A673 (cell line): Measurements from ENCODE around the gene CPM. TPM values are rescaled to one million over a fixed set of nuclear protein-coding genes. Genes with fewer than 3 reads are reported as not detected.

Experiments used
- BruUV-seq: library from RNA; stranded (reverse); fragments of 400-500 nt; replicated peaks from 2 replicates; lab custom pipeline; 2021; lab: Mats Ljungman, UMichigan
- CTCF ChIA-PET: fragments of 300-600 bp; sonication (Branson Sonifier 250); formaldehyde crosslinking; loops from one replicate; lab custom pipeline; 2022; ENCODE audit warnings: antibody characterized with exemption; lab: Charles Lee
- POLR2A ChIA-PET: fragments of 300-600 bp; sonication (Branson Sonifier 250); formaldehyde crosslinking; loops from one replicate; lab custom pipeline; 2022; ENCODE audit warnings: antibody characterized with exemption; ENCODE audit not compliant: low non-redundant PET; lab: Charles Lee
- DNase-seq: peaks from one replicate; pipeline ENCODE4 v3.0.0-alpha.2; 2015; ENCODE audit warnings: low spot score
- H3K27ac ChIP-seq: fragments of 200-600 bp; sonication (generic); 2 replicates; pipeline ENCODE4 v1.5.1; 2016; ENCODE audit warnings: mixed run types, low read depth, mild to moderate bottlenecking, mixed read lengths, antibody characterized with exemption, low read length; ENCODE audit not compliant: poor library complexity, severe bottlenecking
- H3K27me3 ChIP-seq: fragments of 200-600 bp; sonication (generic); replicated peaks from 2 replicates; pipeline ENCODE4 v1.6.1; 2017; ENCODE audit warnings: mixed run types, low read depth, mild to moderate bottlenecking, mixed read lengths, antibody characterized with exemption, low read length; ENCODE audit not compliant: insufficient read depth, poor library complexity
- H3K36me3 ChIP-seq: fragments of 200-600 bp; sonication (generic); 2 replicates; pipeline ENCODE4 v1.6.1; 2016; ENCODE audit warnings: mixed run types, mild to moderate bottlenecking, mixed read lengths, antibody characterized with exemption, low read length; ENCODE audit not compliant: insufficient read depth, poor library complexity, severe bottlenecking
- H3K4me1 ChIP-seq: fragments of 200-600 bp; sonication (generic); 2 replicates; pipeline ENCODE4 v1.6.1; 2017; ENCODE audit warnings: mixed run types, mild to moderate bottlenecking, mixed read lengths, antibody characterized with exemption, low read length; ENCODE audit not compliant: insufficient read depth, poor library complexity, severe bottlenecking
- H3K4me3 ChIP-seq: fragments of 200-600 bp; sonication (generic); 2 replicates; pipeline ENCODE4 v1.5.1; 2016; ENCODE audit warnings: low read depth, mixed run types, mild to moderate bottlenecking, mixed read lengths, low read length; ENCODE audit not compliant: poor library complexity, severe bottlenecking
- H3K9me3 ChIP-seq: fragments of 200-600 bp; sonication (generic); 2 replicates; pipeline ENCODE4 v1.6.1; 2016; ENCODE audit warnings: mixed run types, low read depth, mild to moderate bottlenecking, mixed read lengths, antibody characterized with exemption, low read length; ENCODE audit not compliant: poor library complexity, severe bottlenecking
- EZH2 ChIP-seq: fragments of 200-600 bp; sonication (generic); IDR thresholded peaks from 2 replicates; pipeline ENCODE4 v1.6.1; 2017; ENCODE audit warnings: borderline replicate concordance, low read depth, mild to moderate bottlenecking, mixed read lengths, antibody characterized with exemption, low read length; ENCODE audit not compliant: poor library complexity, severe bottlenecking
- intact Hi-C: fragments of 100-400 bp; cut with micrococcal nuclease; formaldehyde crosslinking; loops from one replicate; pipeline ENCODE4 v1.10.0; 2022; ENCODE audit not compliant: unreplicated experiment
- total RNA-seq: library from RNA; stranded (reverse); gene quantifications from 2 replicates; pipeline ENCODE4 v1.2.3, GENCODE V29; 2021
- TF ChIP-seq, protein P1 (sequence below): fragments of 300-800, 200-600 bp; sonication (generic); conservative IDR thresholded peaks from 2 replicates; pipeline ENCODE4 v1.5.1; 2017; ENCODE audit warnings: low read depth, mild to moderate bottlenecking, antibody characterized with exemption, low read length, moderate library complexity, mixed read lengths

The CPM gene
- total RNA-seq, 1 experiment from 2014 or later, result 0.84 TPM

- ChIA-PET CTCF (no interaction called here), POLR2A (no interaction called here)
- no peaks in the 10 kb centered on the region for H3K4me1 ChIP-seq
- H3K27ac ChIP-seq, result no peak overlapping the region
- TF ChIP-seq EZH2, result no peak
- TF ChIP-seq, protein P1, sequence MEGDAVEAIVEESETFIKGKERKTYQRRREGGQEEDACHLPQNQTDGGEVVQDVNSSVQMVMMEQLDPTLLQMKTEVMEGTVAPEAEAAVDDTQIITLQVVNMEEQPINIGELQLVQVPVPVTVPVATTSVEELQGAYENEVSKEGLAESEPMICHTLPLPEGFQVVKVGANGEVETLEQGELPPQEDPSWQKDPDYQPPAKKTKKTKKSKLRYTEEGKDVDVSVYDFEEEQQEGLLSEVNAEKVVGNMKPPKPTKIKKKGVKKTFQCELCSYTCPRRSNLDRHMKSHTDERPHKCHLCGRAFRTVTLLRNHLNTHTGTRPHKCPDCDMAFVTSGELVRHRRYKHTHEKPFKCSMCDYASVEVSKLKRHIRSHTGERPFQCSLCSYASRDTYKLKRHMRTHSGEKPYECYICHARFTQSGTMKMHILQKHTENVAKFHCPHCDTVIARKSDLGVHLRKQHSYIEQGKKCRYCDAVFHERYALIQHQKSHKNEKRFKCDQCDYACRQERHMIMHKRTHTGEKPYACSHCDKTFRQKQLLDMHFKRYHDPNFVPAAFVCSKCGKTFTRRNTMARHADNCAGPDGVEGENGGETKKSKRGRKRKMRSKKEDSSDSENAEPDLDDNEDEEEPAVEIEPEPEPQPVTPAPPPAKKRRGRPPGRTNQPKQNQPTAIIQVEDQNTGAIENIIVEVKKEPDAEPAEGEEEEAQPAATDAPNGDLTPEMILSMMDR, result no peak
- intact Hi-C loops, result no loop called here
- BruUV-seq, result no TSS peak
- no peak overlapping the region for H3K4me3 ChIP-seq
- no peaks in the 10 kb centered on the region for H3K9me3 ChIP-seq
- DNase-seq, result no peak
- H3K27me3 ChIP-seq, result no peaks in the 10 kb centered on the region
- no peaks in the 10 kb centered on the region for H3K36me3 ChIP-seq
Measured at GRCh38 chr12:68957273-68957672, 24.3 kb upstream of the CPM start.

DNA sequence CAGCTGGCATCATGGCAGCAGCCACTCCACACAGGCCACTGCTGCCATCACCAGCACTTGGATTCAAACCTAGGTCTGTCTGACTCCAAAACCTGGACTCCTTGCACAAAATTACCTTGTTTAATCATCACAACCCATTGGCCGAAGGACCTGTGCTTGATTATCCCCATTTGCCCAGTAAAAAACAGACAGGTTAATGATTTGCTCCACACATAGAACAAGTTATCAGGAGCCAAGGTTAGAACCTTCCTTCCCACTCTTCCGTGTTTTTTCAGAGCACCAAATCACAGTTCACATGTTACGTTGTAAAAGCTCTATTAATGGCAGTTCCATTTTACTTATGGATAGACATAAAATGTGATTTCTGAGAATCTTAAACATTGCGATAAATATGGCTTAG lies 23.5 kb upstream of the CPM start:
- ChIA-PET POLR2A (no interaction called here), CTCF (no interaction called here)
- intact Hi-C loops, result no loop called here
- no peaks in the 10 kb centered on the region for H3K36me3 ChIP-seq
- H3K4me1 ChIP-seq, result no peaks in the 10 kb centered on the region
- no peak overlapping the region for H3K27ac ChIP-seq
- no peak overlapping the region for H3K4me3 ChIP-seq
- DNase-seq, result no peak
- H3K9me3 ChIP-seq, result no peaks in the 10 kb centered on the region
- BruUV-seq, result no TSS peak
- no peak for TF ChIP-seq EZH2
- TF ChIP-seq, protein P1, result no peak
- no peaks in the 10 kb centered on the region for H3K27me3 ChIP-seq

DNA sequence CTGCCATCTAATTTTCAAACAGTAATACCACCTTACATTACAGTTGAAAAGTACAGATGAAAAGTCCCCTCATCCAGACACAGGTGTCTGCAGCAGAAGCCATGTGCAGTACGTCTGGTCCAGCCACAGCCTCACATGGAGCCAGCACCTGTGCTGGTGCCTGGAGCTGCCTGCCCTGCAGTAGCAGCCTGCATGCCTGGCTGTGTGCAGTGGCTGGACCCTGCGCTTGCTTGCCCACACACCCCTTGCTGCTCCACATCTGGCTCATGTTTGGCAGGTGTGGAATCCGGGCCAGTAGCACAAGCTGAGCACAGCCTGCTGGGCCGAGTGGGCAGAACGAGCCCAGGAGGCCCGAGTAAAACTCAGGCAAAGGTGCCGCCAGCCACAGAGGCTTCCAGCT lies 21.8 kb upstream of the CPM start:
- Histone ChIP-seq H3K9me3 (no peaks in the 10 kb centered on the region), H3K27me3 (no peaks in the 10 kb centered on the region), H3K4me1 (no peaks in the 10 kb centered on the region), H3K27ac (no peak overlapping the region), H3K4me3 (no peak overlapping the region), H3K36me3 (no peaks in the 10 kb centered on the region)
- ChIA-PET POLR2A (no interaction called here), CTCF (no interaction called here)
- TF ChIP-seq, protein P1, result no peak
- TF ChIP-seq EZH2, result no peak
- BruUV-seq, result no TSS peak
- no peak for DNase-seq
- intact Hi-C loops, result no loop called here
